Transverse colon (tissue), 4 donors: ENCODE results near the gene ZNF550. TPM values are rescaled to one million over a fixed set of nuclear protein-coding genes. Genes with fewer than 3 reads are reported as not detected.
"Not testable (repeated sequence)": the region's sequence is repeated elsewhere in the genome, so short reads cannot be mapped to it uniquely, and the experiment has no call there.

Source experiments
- DNase-seq: peaks from one replicate; pipeline ENCODE4 v3.0.0-alpha.2; 2019
- H3K27ac ChIP-seq, 4 donors: fragments of 200-600 bp; sonication (generic); 2 replicates each; pipeline ENCODE4 v1.5.1; 2016 to 2018; ENCODE audit warnings: inconsistent platforms in 4 of 4
- H3K27me3 ChIP-seq: fragments of 200-600 bp; sonication (generic); 2 replicates; pipeline ENCODE4 v1.5.1; 2017; ENCODE audit warnings: inconsistent platforms
- H3K36me3 ChIP-seq, 4 donors: fragments of 200-600 bp; sonication (generic); 2 replicates each; pipeline ENCODE4 v1.5.1; 2017 to 2019; ENCODE audit warnings: inconsistent platforms in 4 of 4
- H3K4me1 ChIP-seq, 4 donors: fragments of 200-600 bp; sonication (generic); 2 replicates each; pipeline ENCODE4 v1.5.1; 2017 to 2020; ENCODE audit warnings: inconsistent platforms in 4 of 4
- H3K4me3 ChIP-seq, 4 donors: fragments of 200-600 bp; sonication (generic); 1 replicate in 1 of 4; 2 replicates in 3 of 4; pipeline versions ENCODE4 v1.5.1 to v1.6.1; 2017 to 2019; ENCODE audit warnings: inconsistent platforms in 4 of 4
- H3K9me3 ChIP-seq, 2 donors: fragments of 200-600 bp; sonication (generic); 2 replicates each; pipeline ENCODE4 v1.5.1; 2017 to 2019; ENCODE audit warnings: inconsistent platforms in 2 of 2
- POLR2A ChIP-seq: fragments of 450-650 bp; IDR thresholded peaks from one replicate; pipeline ENCODE4 v1.6.1; 2016; ENCODE audit warnings: antibody characterized with exemption, mild to moderate bottlenecking, moderate library complexity
- POLR2AphosphoS5 ChIP-seq, 3 donors: sonication (generic); formaldehyde crosslinking; IDR thresholded peaks; one replicate each; pipeline ENCODE4 v1.6.1; 2016; ENCODE audit warnings: antibody characterized with exemption in 3 of 3
- WGBS, 2 donors: methylation state at CpG; one replicate each; pipeline ENCODE4 v1.1.5; 2018; ENCODE audit warnings: low coverage in 1 of 2; 5-methylcytosine and 5-hydroxymethylcytosine counted together
- in situ Hi-C, 4 donors: fragments of 200-750 bp; cut with MboI; loops; one replicate each; pipeline versions ENCODE4 v1.15.0 to v1.15.1; 2017; ENCODE audit warnings: low sequenced_read_pairs in 3 of 4, low pct_ligation_motif_present in 1 of 4, low pct_unique_long_range_greater_than_20kb in 1 of 4
- intact Hi-C: fragments of 100-400 bp; cut with DNase I; formaldehyde crosslinking; loops from one replicate; pipeline ENCODE4 v1.15.1; 2023; ENCODE audit warnings: low total_unique reads
- total RNA-seq, 4 donors: library from RNA; depleted of rRNA; stranded (reverse); fragments of >200 nt; gene quantifications; one replicate each; pipeline ENCODE4 v1.1.0, GENCODE V29; 2016
- TF ChIP-seq, protein P1 (sequence below), 5 experiments: fragments of 200-600 bp in 3 of 5; fragments of 450-650 bp in 2 of 5; sonication (generic) in 3 of 5; IDR thresholded peaks; 1 replicate in 2 of 5; 2 replicates in 3 of 5; pipeline ENCODE4 v1.5.1; 2016 to 2017; ENCODE audit warnings: antibody characterized with exemption in 5 of 5, inconsistent platforms in 3 of 5, mild to moderate bottlenecking in 2 of 5, moderate library complexity in 1 of 5

The ZNF550 gene
- total RNA-seq, 4 donors from 2014 or later: 3.4 to 41.1 (median 5.5) TPM

- peak within 1 kb of the TSS; percentile 82 to 91 (median 86) for H3K27ac ChIP-seq
- in situ Hi-C loops, H3K27me3 ChIP-seq, intact Hi-C loops, H3K4me1 ChIP-seq: not testable (repeated sequence)
- H3K4me3 ChIP-seq: peak within 1 kb of the TSS; percentile 61 to 88 (median 74)
- peak; percentile 96 for DNase-seq
- TF ChIP-seq POLR2A (peak; percentile 73), POLR2AphosphoS5 (IDR thresholded peaks at IDR 0.05) (peak; percentile 61 to 87 (median 82))
- peaks cover 19 to 33% of the 10 kb centered on the region in 2 donors for H3K9me3 ChIP-seq
- H3K36me3 ChIP-seq: peaks cover 0 to 21% (median 4%) of the 10 kb centered on the region in 4 donors
- 2 to 6% methylated on average over 3 to 30 of the region's 69 CpGs for WGBS, 2 donors
These were observed 59.8 kb downstream of the ZNF550 start, which contains the start of gene ZNF773 for GRCh38 chr19:57499680-57500395. Gene ZNF773 (plus strand): TSS chr19:57499938. CDS start chr19:57500081, 143 bp downstream.

DNA sequence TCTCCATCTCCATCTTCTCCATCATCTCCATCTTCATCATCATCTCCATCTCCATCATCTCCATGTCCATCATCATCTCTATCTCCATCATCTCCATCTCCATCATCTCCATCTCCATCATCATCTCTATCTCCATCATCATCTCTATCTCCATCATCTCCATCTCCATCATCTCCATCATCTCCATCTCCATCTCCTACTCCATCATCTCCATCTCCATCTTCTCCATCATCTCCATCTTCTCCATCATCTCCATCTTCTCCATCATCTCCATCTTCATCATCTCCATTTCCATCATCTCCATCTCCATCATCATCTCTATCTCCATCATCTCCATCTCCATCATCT is 60.4 kb downstream of the ZNF550 start:
- Histone ChIP-seq H3K9me3 (peaks cover 23 to 34% of the 10 kb centered on the region in 2 donors), H3K36me3 (peaks cover 0 to 18% (median 3%) of the 10 kb centered on the region in 4 donors), H3K4me3 (peak overlapping the region in 1 of 4 donors; percentile 84)
- in situ Hi-C loops, DNase-seq, H3K4me1 ChIP-seq, intact Hi-C loops, H3K27ac ChIP-seq, H3K27me3 ChIP-seq: not testable (repeated sequence)

DNA sequence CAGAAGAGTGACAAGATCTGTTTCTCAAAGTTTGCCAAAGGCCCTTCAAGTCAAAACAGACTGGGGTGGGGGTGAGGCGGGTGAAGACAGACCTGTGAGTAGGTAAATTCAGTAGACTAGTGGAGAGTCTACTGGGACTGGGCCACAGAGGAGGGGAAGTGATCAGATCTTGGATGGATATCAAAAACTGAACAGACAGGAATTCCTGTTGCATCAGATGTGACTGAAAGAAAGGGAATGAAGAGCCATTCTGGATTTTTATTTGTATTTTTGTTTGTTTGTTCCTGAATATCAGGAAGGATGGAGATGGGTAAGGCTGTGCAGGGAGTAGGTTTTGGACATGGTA is 71.4 kb downstream of the ZNF550 start:
- no CpG with 5 or more reads among the region's 1 CpG for WGBS, 2 donors
- in situ Hi-C loops, H3K27ac ChIP-seq, DNase-seq, H3K4me1 ChIP-seq, intact Hi-C loops, H3K27me3 ChIP-seq, H3K4me3 ChIP-seq, H3K9me3 ChIP-seq: not testable (repeated sequence)
- H3K36me3 ChIP-seq: peaks cover 0 to 29% (median 11%) of the 10 kb centered on the region in 4 donors

- peak within 1 kb of the TSS; percentile 79 to 84 (median 80) for H3K27ac ChIP-seq
- peak within 1 kb of the TSS; percentile 90 to 99 (median 96) for H3K4me3 ChIP-seq
- H3K4me1 ChIP-seq, intact Hi-C loops, H3K27me3 ChIP-seq, H3K9me3 ChIP-seq, in situ Hi-C loops: not testable (repeated sequence)
- peak; percentile 95 for DNase-seq
- H3K36me3 ChIP-seq: peaks cover 0 to 23% (median 8%) of the 10 kb centered on the region in 4 donors
- TF ChIP-seq, protein P1, sequence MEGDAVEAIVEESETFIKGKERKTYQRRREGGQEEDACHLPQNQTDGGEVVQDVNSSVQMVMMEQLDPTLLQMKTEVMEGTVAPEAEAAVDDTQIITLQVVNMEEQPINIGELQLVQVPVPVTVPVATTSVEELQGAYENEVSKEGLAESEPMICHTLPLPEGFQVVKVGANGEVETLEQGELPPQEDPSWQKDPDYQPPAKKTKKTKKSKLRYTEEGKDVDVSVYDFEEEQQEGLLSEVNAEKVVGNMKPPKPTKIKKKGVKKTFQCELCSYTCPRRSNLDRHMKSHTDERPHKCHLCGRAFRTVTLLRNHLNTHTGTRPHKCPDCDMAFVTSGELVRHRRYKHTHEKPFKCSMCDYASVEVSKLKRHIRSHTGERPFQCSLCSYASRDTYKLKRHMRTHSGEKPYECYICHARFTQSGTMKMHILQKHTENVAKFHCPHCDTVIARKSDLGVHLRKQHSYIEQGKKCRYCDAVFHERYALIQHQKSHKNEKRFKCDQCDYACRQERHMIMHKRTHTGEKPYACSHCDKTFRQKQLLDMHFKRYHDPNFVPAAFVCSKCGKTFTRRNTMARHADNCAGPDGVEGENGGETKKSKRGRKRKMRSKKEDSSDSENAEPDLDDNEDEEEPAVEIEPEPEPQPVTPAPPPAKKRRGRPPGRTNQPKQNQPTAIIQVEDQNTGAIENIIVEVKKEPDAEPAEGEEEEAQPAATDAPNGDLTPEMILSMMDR (IDR thresholded peaks at IDR 0.05): peak in 1 of 5 experiments; percentile 32
- TF ChIP-seq POLR2AphosphoS5 (IDR thresholded peaks at IDR 0.05) (peak; percentile 48 to 72 (median 69)), POLR2A (peak; percentile 67)
- WGBS, 2 donors: 2 to 15% methylated on average over 4 to 57 of the region's 69 CpGs
These were observed 72.0 kb downstream of the ZNF550 start, which contains the start of gene ZNF419 for GRCh38 chr19:57487477-57488298. Gene ZNF419 (plus strand): TSS chr19:57487750. CDS start chr19:57487951, 201 bp downstream.

Other genes starting within 250 kb of the ZNF550 start
- gene ZNF543, start 239.4 kb downstream of the ZNF550 start, total RNA-seq: 1 to 10 TPM; 1.4 to 9.7 (median 4.3) TPM
- 1 to 10 TPM in 3 of 4 donors, under 1 TPM in 1; 0.40 to 4.2 (median 3.5) TPM for gene ZNF304, start 208.6 kb downstream of the ZNF550 start, total RNA-seq
- gene TRAPPC2B, start 196.3 kb downstream of the ZNF550 start, total RNA-seq: 10 to 100 TPM in 1 of 4 donors, 1 to 10 TPM in 1, not detected in 2; 8.3 to 12.5 TPM
- 1 to 10 TPM in 2 of 4 donors, under 1 TPM in 1, not detected in 1; 0.60 to 1.3 (median 1.2) TPM for gene ZNF547, start 196.3 kb downstream of the ZNF550 start, total RNA-seq
- gene ZNF548, start 170.0 kb downstream of the ZNF550 start, total RNA-seq: 10 to 100 TPM in 2 of 4 donors, 1 to 10 TPM in 2; 4.2 to 13.1 (median 8.2) TPM
- gene ZNF17, start 148.7 kb downstream of the ZNF550 start, total RNA-seq: 10 to 100 TPM; 10.6 to 53.1 (median 13.2) TPM
- 10 to 100 TPM in 2 of 4 donors, 1 to 10 TPM in 1, under 1 TPM in 1; 0.75 to 19.1 (median 7.1) TPM for gene ZNF749, start 124.5 kb downstream of the ZNF550 start, total RNA-seq
- 10 to 100 TPM in 1 of 4 donors, under 1 TPM in 1, not detected in 2; 0.14 to 13.8 TPM for gene VN1R1, start 102.7 kb downstream of the ZNF550 start, total RNA-seq
- 10 to 100 TPM in 1 of 4 donors, 1 to 10 TPM in 2, under 1 TPM in 1; 0.75 to 25.9 (median 6.0) TPM for gene ZNF772, start 82.3 kb downstream of the ZNF550 start, total RNA-seq
- gene ZNF419, start 72.1 kb downstream of the ZNF550 start, total RNA-seq: 1 to 10 TPM; 1.6 to 6.8 (median 5.1) TPM
- 10 to 100 TPM in 1 of 4 donors, 1 to 10 TPM in 3; 4.5 to 11.0 (median 5.9) TPM for gene ZNF773, start 59.9 kb downstream of the ZNF550 start, total RNA-seq
- 1 to 10 TPM; 1.9 to 5.2 (median 4.8) TPM for gene ZNF549, start 32.5 kb downstream of the ZNF550 start, total RNA-seq
- 10 to 100 TPM in 1 of 4 donors, 1 to 10 TPM in 3; 2.2 to 17.6 (median 3.0) TPM for gene ZNF416, start 19.0 kb upstream of the ZNF550 start, total RNA-seq
- 1 to 10 TPM in 3 of 4 donors, under 1 TPM in 1; 0.40 to 3.3 (median 1.2) TPM for gene ZIK1, start 24.3 kb upstream of the ZNF550 start, total RNA-seq
- gene ZNF530, start 40.0 kb upstream of the ZNF550 start, total RNA-seq: 1 to 10 TPM in 2 of 4 donors, not detected in 2; 2.4 to 4.4 TPM
- 10 to 100 TPM in 3 of 4 donors, 1 to 10 TPM in 1; 1.6 to 16.8 (median 13.8) TPM for gene ZNF134, start 54.4 kb upstream of the ZNF550 start, total RNA-seq
- gene ZNF211, start 73.3 kb upstream of the ZNF550 start, total RNA-seq: 10 to 100 TPM in 3 of 4 donors, 1 to 10 TPM in 1; 5.6 to 60.1 (median 15.3) TPM
- not detected for gene ZSCAN4, start 109.1 kb upstream of the ZNF550 start, total RNA-seq
- gene ZNF551, start 122.1 kb upstream of the ZNF550 start, total RNA-seq: 10 to 100 TPM in 1 of 4 donors, 1 to 10 TPM in 3; 3.0 to 10.8 (median 7.4) TPM
- gene ZNF154, start 149.3 kb upstream of the ZNF550 start, total RNA-seq: 1 to 10 TPM; 1.1 to 2.2 (median 1.8) TPM
- 1 to 10 TPM in 3 of 4 donors, under 1 TPM in 1; 0.60 to 7.5 (median 4.7) TPM for gene ZNF671, start 167.8 kb upstream of the ZNF550 start, total RNA-seq
- 100 to 1,000 TPM in 1 of 4 donors, 10 to 100 TPM in 3; 15.0 to 120 (median 16.7) TPM for gene ZNF776, start 187.0 kb upstream of the ZNF550 start, total RNA-seq
- gene ZNF586, start 209.8 kb upstream of the ZNF550 start, total RNA-seq: 10 to 100 TPM; 20.8 to 79.2 (median 27.3) TPM